DMS53 (cell line): Measurements from ENCODE around the gene LYRM7.
"Not testable (repeated sequence)": the region's sequence is repeated elsewhere in the genome, so short reads cannot be mapped to it uniquely, and the experiment has no call there.

ENCODE experiments used
- DNase-seq: peaks from one replicate; lab custom pipeline; 2025; lab: John Stamatoyannopoulos, UW

The LYRM7 gene

DNA sequence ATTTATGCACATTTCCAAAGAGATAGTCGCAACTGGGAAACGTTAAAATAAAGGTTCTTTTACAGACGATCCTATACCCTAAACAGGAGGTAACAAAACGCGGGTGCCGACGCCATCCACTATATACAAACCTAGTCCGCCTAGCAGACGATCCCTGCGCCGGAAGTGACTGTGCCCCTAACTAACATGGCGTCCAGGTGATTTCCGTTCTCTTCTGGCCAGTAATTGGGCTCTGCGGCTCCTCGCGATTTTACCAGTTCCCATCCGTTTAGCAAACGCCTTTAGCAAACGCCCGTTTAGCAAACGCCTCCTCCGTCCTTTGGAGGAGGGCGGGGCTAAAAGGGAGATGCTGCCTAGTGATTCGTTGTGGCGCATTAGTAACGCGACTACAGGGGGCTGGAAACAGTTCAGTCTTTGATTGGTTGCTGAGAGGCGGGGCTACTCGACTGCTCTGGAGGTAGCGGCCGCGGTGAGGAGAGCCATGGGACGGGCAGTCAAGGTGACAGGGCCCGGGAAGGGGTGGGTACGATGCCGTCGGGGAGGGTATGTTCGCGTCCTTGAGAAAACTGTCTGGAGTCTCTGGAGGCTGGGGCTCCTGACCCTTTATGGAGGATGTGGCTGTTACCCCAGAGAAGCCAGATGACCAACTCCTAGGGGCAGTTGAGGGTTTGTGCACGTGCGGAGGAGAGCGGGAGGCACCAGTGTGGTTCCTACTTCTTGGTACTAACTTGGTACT, at the start of gene LYRM7:
LYRM7 (plus strand) TSS at position 405 of the 736 bp plus-strand sequence; CDS start at position 482, 77 bp downstream.
- peak; percentile 100 for DNase-seq

DNA sequence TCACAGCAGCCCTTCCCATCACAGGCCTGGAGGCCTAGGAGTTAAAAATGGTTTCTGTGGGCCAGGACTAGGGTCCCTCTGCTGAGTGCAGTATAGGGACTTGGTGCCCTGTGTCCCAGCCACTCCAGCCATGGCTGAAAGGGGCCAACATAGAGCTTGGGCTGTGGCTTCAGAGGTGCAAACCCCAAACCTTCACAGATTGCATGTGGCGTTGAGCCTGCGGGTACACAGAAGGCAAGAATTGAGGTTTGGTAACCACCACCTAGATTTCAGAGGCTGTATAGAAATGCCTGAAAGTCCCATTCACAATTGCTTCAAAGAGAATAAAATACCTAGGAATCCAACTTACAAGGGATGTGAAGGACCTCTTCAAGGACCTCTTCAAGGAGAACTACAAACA, 43.5 kb upstream of the LYRM7 start:
- not testable (repeated sequence) for DNase-seq

DNA sequence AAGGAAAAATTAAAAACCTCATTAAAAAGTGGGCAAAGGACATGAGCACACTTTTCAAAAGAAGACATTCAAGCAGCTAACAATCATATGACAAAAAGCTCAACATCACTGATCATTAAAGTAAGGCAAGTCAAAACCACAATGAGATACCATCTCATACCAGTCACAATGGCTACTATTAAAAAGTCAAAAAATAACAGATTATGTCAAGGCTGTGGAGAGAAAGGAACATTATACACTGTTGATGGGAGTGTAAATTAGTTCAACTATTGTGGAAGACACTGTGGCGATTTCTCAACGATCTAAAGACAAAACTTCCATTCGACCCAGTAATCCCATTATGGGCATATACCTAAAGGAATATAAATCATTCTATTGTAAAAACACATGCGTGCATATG, 41.4 kb upstream of the LYRM7 start:
- no peak for DNase-seq

DNA sequence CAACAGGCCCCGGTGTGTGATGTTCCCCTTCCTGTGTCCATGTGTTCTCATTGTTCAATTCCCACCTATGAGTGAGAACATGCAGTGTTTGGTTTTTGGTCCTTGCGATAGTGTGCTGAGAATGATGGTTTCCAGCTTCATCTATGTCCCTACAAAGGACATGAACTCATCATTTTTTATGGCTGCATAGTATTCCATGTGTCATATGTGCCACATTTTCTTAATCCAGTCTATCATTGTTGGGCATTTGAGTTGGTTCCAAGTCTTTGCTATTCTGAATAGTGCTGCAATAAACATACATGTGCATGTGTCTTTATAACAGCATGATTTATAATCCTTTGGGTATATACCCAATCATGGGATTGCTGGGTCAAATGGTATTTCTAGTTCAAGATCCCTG, 37.7 kb upstream of the LYRM7 start:
- not testable (repeated sequence) for DNase-seq

DNA sequence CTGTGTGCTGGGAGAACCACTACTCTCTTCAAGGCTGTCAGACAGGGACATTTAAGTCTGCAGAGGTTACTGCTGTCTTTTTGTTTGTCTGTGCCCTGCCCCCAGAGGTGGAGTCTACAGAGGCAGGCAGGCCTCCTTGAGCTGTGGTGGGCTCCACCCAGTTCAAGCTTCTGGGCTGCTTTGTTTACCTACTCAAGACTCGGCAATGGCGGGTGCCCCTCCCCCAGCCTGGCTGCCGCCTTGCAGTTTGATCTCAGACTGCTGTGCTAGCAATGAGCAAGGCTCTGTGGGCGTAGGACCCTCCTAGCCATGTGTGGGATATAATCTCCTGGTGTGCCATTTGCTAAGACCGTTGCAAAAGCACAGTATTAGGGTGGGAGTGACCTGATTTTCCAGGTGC, 32.3 kb upstream of the LYRM7 start:
- DNase-seq, result not testable (repeated sequence)

DNA sequence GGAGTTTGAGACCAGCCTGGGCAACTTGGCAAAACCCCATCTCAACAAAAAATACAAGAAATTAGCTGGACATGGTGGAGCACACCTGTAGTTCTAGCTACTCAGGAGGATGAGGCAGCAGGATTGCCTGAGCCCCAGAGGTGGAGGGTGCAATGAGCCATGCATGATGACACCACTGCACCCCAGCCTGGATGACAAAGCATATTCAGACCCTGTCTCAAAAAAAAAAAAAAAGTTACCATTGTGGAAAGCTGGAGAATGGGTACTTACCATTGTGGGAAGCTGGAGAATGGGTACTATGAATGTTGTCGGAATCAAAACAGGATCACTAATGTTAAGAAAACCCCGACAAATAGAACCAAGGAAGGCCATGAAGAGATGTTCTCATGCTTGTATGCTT, 31.4 kb upstream of the LYRM7 start:
- DNase-seq, result no peak

DNA sequence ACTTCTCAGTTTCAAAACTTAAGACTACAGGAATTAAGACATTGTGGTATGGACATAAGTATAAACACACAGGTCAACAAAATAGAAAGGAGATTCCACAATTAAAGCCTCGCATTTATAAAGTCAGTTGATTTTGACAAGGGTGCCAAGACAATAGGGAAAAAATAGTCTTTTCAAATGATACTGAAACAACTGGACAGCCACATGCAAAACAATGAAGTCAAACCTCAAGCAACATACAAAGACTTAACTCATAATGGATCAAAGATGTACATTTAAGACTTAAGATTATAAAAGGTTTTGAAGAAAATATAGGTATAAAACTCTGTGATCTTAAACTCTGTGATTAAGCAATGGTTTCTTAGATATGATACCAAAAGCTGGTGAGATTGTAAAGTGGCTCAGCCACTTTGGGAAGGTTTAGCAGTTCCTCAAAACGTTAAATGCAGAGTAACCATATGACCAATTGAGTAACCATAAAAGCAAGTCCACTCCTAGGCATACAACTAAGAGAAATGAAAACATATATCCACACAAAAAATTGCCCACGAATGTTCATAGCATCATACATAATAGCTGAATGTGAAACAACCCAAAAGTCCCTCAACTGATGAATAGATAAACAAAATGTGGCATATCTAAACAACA, 27.6 kb upstream of the LYRM7 start:
- no peak for DNase-seq

DNA sequence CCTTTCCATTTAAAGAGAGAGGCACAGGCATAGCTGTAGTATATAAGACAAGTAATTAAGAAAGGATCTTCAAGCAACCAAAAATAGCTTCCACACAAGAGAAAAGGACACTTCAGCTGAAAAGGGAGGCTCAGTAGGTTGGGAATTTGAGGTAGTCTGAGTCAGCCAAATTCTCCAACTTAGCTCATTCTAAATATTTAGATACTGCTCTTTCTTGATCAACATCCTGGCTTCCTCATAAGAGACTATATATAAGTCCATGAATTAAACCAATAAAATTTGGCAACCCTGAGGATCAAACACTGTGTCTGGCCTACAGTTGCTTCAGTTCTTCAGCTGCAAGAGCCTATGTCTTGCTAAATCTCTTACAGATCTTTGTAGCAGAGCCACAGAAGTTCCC, 23.5 kb upstream of the LYRM7 start:
- DNase-seq, result no peak

DNA sequence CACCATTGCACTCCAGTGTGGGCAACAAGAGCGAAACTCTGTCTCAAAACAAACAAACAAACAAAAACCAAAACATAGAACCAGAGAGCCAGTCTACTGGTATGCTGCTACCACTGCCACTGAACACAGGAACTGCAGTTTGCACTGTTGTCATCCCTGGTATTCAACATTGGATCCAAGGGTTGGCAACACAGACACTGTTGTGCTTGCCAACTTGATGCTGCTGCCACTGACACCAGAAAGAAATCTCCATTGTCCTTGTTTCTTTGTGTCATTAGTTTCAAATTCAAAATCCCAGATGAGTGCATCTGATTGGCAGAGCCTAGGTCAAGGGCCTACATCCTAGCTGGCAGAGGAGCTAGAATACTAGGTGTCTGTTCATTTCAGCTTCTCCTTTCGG, 21.9 kb upstream of the LYRM7 start:
- DNase-seq, result no peak

DNA sequence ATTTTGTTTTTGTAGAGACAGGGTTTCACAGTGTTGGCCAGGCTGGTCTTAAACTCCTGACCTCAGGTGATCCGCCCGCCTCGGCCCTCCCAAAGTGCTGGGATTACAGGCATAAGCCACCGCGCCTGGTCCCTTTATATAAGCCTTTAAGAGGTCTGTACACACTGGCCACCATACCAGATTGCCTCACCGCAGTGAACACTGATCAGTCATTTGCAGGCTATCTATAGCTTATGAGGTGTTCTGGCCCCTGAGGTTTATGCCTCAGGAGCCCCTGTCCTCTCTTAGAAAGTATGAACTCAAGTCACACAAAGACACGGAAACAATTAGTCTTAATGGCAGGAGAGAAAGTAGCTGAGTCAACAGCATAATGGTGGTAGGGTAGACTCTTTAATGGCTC, 20.3 kb upstream of the LYRM7 start:
- no peak for DNase-seq

DNA sequence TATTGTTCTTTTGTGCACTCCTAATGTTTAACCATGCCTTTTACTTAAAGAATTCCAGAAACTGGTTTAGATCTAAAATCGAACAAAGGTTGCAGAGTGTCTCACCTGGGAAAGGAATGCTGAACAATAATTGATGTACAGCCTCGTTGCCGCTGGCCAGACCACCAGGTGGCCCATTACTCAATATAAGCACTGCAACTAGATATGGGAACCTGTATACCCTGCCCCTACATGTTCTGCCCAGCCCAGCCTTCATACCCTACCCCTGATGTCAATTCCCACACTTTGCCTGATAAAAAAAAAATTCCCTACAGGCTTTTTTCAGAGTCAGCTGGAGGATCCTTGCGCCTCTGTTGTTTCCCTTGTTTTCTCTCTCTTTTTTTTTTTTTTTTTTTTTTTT, 19.5 kb upstream of the LYRM7 start:
- no peak for DNase-seq

DNA sequence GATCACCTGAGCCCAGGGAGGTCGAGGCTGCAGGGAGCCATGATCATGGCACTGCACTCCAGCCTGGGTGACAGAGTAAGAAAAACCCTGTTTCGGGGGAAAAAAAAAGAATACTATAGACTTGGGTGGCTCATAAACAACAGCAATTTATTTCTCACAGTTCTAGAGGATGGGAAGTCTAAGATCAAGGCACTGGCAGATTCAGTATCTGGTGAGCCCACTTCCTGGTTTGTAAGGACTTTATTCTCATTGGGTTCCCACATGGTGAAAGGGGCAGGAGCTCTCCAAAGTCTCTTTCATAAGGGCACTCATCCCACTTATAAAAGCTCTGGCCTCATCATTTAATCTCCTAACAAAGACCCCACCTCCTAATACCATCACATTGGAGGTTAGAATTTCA, 14.4 kb upstream of the LYRM7 start:
- no peak for DNase-seq

DNA sequence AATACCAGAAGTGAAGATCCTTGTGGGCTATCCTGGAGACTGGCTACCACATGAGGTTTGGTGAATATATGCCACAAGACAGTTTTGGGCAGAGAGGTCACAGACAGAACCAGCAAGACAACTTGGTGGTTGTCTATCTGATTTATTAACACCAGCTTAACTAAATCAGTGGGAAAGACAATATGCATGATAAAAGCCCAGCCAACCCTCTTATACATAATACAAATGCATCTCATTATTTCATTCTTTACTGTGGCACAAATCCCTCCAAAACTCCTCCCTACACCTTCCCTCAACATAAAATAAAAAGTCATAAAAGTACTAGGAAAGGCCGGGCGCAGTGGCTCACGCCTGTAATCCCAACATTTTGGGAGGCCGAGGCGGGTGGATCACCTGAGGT, 13.8 kb upstream of the LYRM7 start:
- no peak for DNase-seq

DNA sequence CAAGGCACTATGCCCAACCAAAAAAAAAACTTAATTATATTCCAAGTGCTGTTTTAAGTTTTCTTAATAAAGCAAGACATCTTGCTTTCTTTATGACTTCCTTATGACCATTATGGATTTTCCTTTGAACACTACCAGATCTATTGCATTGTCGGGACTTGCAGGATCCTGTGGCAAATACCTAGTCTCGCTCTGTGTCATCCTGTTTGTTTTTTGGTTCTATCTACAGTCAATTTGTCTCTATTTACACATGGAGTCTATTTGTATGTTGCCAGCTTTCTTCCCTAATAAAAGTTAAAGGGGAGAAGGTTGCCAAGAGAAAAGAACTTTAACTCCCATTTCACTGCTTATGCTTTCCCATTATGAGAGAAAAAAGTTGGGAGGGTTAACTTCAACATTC, 10.6 kb upstream of the LYRM7 start:
- no peak for DNase-seq

DNA sequence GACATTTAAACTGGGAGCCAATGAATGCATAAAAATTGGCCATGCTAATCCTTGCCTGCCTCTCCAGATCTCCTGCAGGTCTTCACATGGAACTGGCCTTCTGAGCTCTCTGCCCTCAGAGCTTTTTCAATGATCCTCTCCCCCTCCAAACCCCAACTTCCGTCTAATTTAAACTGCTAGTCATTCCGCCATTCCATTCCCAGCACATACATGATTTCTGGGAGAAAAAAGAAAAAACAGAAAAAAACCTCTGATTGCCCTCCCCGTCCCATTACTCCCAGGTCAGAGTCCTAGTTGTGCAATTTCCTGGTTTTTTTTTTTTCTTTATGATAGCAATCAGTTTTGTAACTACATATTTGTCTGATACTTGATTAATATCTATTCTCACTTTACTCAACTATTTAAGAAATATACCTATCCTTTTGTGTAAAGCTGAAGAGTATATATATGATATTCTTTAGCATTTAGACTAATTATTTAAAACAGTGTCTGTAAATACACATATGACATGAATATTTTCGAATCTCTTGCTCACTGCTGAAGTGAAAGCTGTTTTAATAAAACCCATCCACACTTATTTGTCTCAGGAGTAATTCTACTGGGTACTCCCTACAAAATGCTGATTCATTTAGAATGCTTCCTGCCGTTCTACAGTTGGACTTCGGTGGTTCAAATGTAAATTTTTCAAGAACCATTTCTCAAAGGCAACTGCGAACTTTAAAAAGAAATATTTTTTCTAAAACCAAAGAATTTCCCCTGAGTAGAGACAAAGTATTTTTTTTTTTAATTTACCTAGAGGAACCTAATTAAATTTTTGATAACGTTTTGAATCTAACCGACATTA, 7.2 kb upstream of the LYRM7 start:
- DNase-seq, result peak; percentile 44

DNA sequence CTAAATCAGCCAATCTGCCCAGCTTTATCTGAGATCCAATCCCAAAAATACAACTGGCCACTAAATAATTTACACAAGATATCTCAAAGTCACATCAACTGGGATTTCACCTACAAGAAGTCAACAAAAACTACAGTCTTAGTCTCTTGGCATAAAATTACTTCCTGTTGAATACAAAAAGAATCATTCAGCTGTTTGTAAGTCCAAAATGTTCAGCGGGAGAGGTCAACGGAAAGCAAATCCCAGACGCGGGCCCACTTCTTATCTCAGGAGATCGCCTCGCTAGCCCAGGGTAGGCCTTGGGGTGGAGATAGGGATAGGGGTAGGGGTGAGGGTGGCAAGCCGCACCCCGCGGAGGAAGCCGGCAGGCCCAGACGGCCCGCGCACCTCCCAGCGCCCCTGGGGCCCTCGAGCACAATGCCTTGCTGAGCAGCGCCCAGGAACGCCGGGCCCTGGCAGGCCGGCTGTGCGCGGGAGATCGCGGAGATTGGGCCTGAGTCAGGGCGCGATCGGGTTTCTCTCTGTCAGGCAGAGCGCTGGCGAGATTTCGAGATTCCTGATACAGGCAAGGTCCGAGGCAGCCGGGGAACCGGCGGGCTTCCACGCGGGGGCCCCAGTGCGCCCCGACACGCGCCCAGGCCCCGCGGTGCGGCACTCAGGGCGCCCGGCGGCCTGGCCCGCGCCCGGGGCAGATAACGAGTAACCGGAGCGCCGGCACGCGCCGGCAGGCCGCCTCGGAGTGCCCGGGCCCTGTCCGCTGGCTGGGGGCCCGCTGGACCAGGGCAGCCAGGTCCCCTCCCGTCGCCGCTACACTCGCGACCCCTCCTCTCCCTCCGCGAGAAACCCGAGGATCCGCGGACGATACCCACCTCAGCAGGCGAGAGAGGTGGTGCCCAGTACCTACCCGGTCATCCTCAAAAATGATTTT, 6.3 kb upstream of the LYRM7 start:
- DNase-seq, result peak; percentile 79

DNA sequence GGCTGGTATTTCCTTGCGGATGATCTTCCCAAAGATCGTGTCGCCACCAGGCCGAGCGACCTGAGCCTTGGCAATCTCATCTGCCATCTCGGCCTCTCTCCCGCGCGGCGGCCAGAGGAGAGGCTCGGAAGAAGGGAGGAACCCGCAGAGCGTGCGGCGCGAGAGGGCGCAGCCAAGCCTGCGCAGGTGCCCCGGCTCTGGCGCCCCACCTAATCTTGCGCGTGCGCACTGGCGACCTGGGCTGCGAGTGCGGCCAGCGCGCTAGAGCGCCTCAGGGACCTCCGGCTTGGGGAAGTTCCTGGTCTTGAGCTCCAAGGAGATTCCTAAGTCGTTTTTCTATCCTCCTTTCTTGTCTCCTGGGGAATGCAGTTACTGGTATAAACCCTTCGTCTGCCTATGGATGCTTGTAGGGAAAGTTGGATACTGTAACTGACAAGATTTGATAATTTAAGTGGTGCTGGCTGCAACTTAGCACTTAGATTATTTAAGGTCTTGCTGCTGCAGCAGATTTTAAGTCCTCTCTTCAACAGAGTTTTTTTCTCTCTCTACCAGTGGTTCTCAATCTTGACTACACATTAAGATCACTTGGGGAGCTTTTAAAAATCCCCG, 5.5 kb upstream of the LYRM7 start, which contains the start of gene HINT1:
HINT1 (minus strand) TSS at position 138 of the 609 bp plus-strand sequence; CDS start at position 87, 51 bp downstream.
- DNase-seq, result peak; percentile 95

DNA sequence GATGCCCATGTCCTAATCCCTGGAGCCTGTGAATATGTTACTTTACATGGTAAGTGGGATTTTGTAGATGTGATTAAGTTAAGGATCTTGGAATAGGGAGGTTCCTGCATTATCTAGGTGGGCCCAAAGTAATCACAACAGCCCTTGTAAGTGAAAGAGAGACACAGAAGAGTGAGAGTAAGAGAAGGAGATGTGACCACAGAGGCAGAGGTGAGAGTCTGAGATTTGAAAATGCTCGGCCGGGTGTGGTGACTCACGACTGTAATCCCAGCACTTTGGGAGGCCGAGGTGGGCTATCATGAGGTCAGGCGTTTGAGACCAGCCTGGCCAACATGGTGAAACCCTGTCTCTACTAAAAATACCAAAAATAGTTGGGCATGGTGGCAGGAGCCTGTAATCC, 3.1 kb upstream of the LYRM7 start:
- DNase-seq, result no peak

DNA sequence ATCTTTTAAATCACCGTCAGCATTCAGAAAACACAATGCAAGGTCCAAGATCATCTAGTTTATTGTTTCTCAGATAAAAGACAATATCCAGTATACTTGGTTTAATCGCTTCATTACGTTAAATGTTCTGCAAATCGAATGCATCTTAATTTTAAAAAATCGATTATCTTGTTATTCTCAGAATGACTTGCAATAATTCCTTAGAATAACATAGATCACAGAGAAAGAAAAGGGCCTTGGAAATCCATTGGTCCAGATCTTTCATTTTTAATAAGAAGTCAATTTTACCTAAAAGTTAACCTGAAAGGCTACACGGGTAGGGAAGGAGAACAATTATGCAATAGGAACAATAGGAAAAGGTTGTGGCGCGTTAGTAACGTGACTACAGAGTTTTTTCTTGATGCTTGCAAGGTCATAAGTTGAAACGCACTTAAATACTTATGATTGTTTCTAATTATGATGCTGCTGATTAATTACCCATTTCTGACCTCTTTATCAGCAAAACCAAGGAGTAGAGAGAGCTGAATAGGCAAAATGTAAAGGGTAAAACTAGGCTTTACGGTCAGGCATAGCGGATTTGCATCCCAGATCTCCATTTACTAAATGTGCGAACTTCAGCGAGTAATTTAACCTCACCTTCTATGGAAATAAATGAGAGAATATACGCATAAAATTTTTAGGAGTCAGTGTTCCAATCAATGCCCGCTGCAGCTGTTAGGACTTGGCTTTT, 769 bp upstream of the LYRM7 start:
- DNase-seq, result peak; percentile 31

DNA sequence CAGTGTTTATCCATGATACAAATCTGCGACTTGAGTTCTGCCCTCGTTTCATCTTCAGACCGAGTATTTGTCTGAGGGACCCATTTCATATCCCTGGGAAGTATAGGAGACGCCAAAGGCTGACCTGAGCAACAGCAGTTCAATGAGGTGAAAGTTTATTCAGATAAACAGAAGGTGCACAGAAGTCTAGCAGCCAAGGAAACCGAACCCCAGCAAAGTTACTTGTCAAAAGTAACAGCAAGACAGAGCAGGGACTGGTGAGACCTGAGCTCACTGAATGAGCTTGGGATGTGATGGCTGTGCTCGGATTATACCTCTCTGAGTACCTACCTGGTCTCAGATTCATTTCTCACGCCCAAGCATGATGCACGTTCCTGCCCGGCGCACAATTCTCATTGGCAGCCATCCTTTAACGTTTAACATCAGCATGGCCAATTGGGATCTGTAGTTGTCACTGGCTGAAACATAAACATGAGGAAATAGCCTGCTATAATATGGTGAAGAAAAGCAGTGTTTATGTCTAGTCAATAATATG, 599 bp downstream of the LYRM7 start:
- DNase-seq, result peak; percentile 65
